Activated CD4-positive, alpha-beta T cell treated with anti-CD3 and anti-CD28 coated beads for 48 hours (primary cell): ENCODE measurements around the gene BORCS6.
A peak's percentile ranks its signal among the peaks of the same experiment; 100 is the strongest.
"Not testable (repeated sequence)": the region's sequence is repeated elsewhere in the genome, so short reads cannot be mapped to it uniquely, and the experiment has no call there.

Experiments used
- DNase-seq: peaks from one replicate; pipeline ENCODE4 v3.0.0-alpha.2; 2020

BORCS6 gene

GRCh38 chr17:8173056-8173870, 16.7 kb downstream of the BORCS6 start:
- DNase-seq, result peak; percentile 87

- DNase-seq, result not testable (repeated sequence)
Observed at GRCh38 chr17:8170186-8170585, 19.8 kb downstream of the BORCS6 start.

GRCh38 chr17:8167526-8167925, 22.5 kb downstream of the BORCS6 start:
- DNase-seq, result no peak

- DNase-seq, result no peak
Observed at GRCh38 chr17:8166731-8167130, 23.2 kb downstream of the BORCS6 start.

GRCh38 chr17:8164815-8165131, 25.2 kb downstream of the BORCS6 start:
- no peak for DNase-seq

DNA sequence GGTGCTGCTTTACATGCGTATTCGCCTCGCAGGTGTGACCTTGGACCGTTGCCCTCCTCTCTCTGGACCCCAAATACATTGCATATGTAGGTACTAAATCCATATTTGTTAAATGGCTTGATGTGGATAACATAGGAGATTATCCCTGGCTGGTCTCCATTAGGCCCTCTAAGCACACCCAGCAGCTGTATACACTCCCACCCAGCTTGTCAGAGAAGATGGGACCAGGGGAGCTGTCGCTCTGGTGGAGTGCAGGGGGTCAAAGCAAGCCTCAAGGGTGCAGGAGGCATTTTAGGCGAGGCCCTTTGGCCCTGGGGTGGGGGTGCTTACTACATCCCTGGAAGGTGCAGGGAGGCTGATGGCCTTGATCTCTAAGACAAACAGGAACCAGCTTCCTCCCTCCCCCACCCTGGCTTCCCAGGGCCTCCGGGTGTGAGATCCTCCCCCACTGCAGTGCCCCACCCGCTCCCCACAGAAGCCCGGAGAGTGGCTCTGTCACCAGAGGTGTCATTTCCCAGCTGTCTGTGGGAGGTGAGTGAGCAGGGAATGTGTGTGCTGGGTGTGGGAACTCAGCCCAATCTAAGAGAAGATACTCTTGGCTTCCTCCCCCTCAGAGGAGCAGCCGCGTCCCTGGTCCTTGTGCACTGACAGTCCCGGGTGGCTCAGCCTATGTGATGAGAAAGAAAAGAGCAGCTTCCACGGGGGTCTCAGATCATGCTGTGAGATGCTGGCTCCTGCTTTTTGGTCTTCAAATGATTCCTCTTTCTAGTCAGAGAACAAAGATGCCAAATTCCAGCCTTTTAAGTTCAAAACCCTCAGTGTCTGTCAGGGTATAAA, 25.8 kb downstream of the BORCS6 start:
- peak; percentile 86 for DNase-seq

DNA sequence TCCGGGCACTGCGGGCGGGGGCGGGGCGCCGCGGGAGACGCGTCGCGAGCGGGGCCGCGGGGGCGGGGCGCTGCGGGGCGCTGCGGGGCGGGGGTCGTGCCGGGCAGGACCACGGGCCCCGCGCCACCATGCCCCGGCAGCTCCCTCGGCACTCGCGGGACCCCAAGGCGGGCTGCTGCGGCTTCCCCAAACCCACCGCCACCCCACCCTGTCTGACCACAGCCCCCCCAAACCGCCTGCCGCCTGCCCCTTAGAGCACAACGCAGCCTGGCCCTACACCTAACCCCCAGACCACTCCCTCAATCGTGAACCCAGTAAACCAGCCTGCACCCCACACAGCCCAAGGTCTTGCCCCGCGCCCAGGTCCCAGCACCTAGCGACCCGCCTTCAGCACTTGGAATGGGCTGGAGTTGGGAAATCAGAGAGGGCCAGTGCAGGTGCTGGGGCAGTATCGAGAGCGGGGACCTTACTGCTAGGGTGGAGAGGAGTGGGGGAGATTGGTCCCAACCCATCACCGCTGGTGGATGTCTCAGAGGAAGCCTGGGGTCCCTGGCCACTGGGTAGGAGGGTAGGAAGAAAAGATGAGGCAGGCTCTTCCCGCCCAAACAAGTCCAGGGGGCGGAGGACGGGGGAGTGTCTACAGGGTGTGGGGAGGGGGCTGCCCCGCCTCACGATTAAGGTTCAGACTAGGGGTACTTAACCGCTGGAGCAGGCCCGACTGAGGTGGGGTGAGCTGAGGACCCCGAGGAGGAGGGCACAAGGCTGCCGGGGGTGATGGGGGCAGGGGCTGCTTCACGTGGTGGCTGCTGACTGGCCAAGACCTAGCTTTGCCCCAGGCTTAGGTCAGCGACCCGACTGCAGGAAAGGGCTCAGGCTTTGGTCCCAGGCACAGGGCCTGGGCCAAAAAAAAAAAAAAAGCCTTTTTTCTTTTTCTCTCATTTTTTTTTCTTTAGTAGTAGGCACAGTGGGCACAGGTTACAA, 26.7 kb downstream of the BORCS6 start:
- DNase-seq, result peak; percentile 38

DNA sequence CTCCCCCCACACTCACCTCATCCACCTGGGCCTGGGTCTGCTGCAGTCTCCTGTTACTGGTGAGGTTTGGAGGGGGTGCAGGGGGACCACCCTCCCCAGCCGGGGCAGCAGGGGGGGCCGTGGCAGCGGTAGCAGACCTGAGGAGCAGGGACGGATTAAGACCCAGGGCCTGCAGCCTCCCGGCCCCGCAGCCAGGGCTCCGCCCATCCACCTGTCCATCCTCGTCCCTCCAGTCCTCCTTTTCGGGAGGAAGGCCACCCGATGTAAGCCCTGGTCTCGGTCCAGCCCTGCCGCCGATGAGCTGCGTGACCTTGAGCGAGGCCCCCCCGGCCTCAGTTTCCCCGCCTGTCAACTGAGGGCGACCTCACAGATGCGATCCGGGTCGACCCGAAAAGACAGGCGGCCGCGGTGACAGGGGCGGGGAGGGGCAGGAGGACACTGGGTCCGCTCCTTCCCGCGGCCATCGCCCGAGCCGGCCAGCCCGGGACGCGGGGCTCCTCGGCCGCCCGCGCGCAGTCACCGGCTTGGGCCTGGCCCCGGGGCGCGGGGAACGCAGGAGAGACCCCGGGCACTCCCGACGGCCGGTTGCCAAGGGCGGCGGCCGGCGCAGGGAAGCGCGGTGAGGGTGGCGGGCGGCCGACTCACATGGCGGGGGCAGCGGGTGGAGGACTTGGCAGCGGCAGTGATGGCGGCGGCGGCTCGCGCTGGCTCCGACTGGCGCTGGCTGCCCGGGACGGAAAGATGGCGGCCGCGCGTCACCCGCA, 27.6 kb downstream of the BORCS6 start, which contains the start of gene VAMP2:
TSS of gene VAMP2 (minus strand) at position 716 of the 764 bp plus-strand sequence. CDS start at position 647, 69 bp downstream.
- peak; percentile 84 for DNase-seq

GRCh38 chr17:8161289-8162232, 28.4 kb downstream of the BORCS6 start:
- DNase-seq, result no peak

DNA sequence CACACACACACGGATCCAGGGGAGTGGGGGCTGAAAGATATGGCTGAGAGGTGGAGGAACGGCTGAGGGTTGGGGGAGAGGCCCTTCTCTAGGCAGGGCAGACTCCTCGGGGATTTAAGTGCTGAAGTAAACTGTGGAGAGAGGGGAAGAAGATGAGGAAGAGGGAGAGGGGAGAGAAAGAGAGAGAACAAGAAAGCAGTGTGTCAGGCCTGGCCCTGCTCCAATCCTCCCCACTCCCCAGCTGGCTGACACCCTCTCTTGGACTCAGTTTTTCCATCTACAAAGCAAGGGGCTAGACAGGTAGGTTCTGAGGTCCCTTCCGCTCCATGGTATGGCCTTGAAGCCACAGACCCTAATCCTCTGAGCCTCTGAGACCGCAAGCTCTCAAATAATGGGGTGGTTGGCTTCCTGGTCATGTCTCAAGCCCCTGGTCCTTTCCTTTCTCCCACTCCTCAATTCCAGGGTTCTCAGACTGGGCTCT, 29.2 kb downstream of the BORCS6 start:
- DNase-seq, result peak; percentile 41

GRCh38 chr17:8160224-8160577, 29.8 kb downstream of the BORCS6 start:
- no peak for DNase-seq

DNA sequence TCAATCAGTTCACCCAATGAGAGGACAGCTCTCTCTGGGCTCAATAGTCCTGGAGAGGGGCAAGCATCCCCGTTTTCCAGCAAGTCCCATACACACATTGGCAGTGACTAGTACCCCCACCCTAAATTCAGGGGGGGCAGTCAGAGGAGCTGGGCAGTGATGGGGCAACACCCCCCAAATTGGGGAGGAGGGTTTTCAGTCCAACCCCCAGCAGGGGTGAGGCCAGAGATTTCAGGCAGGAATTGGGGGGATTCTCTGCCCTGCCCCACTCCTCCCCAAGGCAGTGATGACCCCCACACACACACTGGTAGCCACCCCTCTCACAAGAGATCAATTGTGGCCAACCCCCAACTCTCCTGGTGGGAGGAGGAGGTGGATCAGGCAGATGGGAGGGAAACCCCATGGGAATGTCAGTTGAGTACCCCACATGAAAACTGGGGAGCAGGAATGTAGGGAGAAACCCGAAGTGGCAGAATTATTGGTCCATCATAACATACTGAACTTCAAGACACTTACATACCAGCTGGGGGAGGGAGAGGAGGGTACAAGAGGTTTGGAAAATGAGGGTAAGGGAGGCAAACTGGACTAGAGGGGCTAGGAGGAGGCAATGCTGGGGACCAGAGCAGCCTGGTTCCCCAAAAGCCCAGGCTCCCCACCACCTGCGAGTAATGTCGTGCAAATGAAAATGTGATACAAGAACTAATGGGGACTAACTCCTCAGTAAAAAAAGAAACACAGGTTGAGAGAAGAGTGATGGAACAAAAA, 30.3 kb downstream of the BORCS6 start:
- no peak for DNase-seq

- DNase-seq, result no peak
Observed at GRCh38 chr17:8159032-8159400, 31.0 kb downstream of the BORCS6 start.

- DNase-seq, result peak; percentile 93
Observed at GRCh38 chr17:8158267-8159031, 31.5 kb downstream of the BORCS6 start.

GRCh38 chr17:8156246-8156992, 33.6 kb downstream of the BORCS6 start:
- peak; percentile 100 for DNase-seq

DNA sequence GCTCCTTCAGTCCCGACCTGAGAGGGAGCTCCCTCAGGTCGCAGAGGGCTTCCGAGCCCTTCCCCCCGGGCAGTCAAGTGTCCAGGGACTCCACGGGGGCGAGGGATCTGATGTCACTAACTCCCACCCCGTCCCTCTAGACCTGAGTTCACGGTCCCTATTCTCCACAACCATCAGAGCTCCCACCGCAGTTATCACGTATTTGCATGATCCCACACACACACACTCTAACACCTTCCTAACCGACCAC, 34.1 kb downstream of the BORCS6 start:
- DNase-seq, result no peak

DNA sequence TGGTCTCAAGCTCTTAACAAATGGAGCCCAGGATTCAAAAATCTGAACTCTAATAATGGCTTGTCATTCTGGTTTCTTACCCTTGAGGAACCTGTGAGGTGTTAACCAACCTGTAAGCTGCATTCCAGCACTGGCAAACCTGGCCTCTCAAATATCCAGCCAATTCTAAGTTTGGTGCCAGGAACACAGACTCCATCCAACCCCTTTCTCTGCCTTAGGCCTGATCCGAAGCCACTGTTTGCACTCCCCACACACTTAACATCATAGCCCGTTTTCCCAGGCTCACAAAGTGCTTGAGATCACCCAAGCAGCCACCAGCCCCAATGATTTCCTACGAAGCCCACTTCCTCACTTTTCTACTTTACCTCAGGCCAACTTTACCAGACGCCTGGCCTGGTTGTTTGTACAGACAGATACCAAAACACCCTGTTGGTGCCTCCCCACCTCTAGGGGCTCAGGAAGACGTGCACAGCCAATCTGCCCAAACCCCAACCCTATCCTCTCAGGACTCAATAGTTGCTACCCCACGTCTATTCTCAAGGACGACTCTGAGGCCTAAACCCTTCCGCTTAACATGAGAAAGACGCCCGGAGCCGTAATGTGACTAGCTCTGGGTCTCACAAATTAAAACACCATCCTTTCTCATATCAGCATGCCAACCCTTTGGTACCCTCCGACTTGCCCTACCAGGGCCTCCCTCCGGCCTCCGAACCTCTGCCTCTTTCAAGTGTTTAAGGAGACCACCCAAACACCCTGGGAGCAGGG, 34.6 kb downstream of the BORCS6 start:
- no peak for DNase-seq

DNA sequence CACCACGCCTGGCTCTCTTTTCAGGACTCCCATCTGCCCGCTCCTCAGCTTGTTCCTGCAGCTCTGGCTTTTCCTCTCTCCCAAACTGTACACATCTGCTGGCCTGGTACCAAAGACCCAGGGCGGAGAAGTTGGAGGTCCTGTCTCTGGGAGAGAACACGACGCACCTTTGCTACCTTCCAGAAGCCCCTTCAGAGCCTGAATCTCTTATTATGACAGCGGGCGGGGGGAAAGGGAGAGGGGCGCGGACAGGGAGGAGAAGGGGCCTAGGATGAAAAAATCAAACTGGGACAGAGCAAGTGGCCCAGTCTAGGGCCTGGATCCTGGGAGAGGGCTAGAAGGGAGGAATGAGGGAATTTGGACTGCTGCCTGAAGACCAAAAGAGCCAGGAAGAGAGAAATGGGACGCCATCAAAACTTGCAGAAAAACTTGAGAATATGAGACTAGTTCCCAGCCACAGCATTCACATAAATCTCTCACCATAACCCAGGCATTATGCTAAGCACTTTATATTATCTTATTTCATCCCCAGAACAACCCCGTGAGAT, 35.3 kb downstream of the BORCS6 start:
- no peak for DNase-seq
